ENCODE results near the gene TPGS2.
"Not testable (repeated sequence)": the region's sequence is repeated elsewhere in the genome, so short reads cannot be mapped to it uniquely, and the experiment has no call there.

TPGS2 gene

GRCh38 chr18:36826556-36826955, 2.2 kb downstream of the TPGS2 start:
- no peak for DNase-seq (ENCODE audit: low read depth in 1 of 2, low spot score in 1 of 2)

DNA sequence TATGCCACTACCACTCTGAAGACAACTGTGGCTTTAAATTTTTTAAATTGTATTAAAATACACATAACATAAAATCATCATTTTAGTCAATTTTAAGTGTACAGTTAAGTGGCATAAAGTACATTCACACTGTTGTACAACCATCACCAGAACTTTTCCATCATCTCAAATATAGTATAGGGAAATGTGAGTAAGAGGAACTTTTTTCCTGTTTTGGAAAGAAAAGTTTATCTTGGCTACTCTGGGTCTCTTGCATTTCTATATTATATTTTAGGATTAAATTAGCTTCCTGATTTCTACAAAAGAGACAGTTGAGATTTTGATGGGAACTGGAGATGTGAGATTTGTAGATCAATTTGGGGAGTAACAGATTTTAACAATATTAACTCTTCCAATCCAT, 3.3 kb downstream of the TPGS2 start:
- no peak for DNase-seq (ENCODE audit: low read depth in 1 of 2, low spot score in 1 of 2)

DNA sequence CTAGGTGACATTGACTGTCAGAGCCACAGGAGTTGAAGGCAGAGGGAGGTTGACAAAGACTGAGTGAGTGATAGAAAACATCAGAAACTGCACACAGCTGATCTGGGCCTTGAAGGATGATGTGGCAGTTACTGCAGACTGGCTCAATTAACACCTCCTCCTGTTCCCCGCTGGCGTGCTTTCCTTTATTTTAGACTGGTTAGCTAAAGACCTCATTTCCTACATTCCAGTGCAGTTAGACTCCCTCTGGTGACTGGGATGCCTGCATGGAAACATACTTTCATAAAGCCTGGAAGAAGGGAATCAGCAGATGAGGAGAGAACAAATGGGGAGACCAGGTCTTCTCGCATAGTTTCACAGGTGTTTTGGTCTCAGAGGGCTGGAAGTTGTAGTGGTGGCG, 7.1 kb downstream of the TPGS2 start:
- no peak for DNase-seq (ENCODE audit: low read depth in 1 of 2, low spot score in 1 of 2)

GRCh38 chr18:36819621-36820020, 9.2 kb downstream of the TPGS2 start:
- no peak for DNase-seq (ENCODE audit: low read depth in 1 of 2, low spot score in 1 of 2)

GRCh38 chr18:36818652-36819051, 10.2 kb downstream of the TPGS2 start:
- DNase-seq (ENCODE audit: low read depth in 1 of 2, low spot score in 1 of 2) = no peak

DNA sequence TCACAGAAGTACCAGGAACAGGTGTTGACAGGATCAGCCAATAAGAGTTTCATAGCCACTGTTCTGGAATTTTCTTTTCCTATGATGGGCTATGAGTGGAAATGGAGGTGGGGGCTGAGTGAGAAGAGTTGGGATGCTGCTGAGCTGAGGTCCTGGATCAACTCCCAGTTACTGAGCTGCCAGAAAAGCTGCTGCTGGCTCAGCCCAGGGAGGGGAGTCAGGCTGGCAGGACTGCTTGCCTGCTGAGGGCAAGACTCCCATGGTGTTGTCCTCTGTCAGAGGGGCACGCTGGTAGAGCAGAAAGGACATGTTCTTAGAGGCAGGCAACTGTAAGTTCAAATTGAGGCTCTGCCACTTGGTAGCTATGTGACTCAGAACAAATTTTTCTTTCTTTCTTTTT, 11.8 kb downstream of the TPGS2 start:
- no peak for DNase-seq (ENCODE audit: low read depth in 1 of 2, low spot score in 1 of 2)

DNA sequence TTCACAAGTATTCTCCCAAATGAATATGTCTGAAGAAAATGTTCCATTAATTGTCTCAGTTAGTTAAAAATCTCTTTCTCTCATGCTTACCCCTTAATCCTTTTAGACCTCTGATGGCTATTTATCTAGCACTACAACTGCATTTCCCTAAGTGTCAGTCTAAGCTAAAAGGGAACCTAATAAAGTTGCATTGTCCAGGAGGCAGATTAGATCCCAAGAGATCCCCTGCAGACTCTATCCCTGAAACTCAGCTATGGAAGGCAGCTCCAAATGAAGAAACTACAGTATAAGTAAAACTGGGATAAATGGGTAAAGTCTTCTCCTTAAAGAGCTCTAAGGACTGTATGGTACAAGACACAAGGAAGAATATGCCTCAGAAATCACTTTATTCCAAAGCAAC, 12.7 kb downstream of the TPGS2 start:
- not testable (repeated sequence) for DNase-seq (ENCODE audit: low read depth in 1 of 2, low spot score in 1 of 2)

- DNase-seq (ENCODE audit: low read depth in 1 of 2, low spot score in 1 of 2) = no peak
Observed at GRCh38 chr18:36814994-36815393, 13.8 kb downstream of the TPGS2 start.

- DNase-seq (ENCODE audit: low read depth in 1 of 2, low spot score in 1 of 2) = no peak
Observed at GRCh38 chr18:36813824-36814223, 15.0 kb downstream of the TPGS2 start.

- DNase-seq (ENCODE audit: low read depth in 1 of 2, low spot score in 1 of 2) = no peak
Observed at GRCh38 chr18:36813101-36813775, 15.6 kb downstream of the TPGS2 start.

- DNase-seq (ENCODE audit: low read depth in 1 of 2, low spot score in 1 of 2) = no peak
Observed at GRCh38 chr18:36812678-36813077, 16.1 kb downstream of the TPGS2 start.

- DNase-seq (ENCODE audit: low read depth in 1 of 2, low spot score in 1 of 2) = no peak
Observed at GRCh38 chr18:36811955-36812354, 16.8 kb downstream of the TPGS2 start.

- no peak for DNase-seq (ENCODE audit: low read depth in 1 of 2, low spot score in 1 of 2)
Observed at GRCh38 chr18:36811430-36811829, 17.4 kb downstream of the TPGS2 start.

DNA sequence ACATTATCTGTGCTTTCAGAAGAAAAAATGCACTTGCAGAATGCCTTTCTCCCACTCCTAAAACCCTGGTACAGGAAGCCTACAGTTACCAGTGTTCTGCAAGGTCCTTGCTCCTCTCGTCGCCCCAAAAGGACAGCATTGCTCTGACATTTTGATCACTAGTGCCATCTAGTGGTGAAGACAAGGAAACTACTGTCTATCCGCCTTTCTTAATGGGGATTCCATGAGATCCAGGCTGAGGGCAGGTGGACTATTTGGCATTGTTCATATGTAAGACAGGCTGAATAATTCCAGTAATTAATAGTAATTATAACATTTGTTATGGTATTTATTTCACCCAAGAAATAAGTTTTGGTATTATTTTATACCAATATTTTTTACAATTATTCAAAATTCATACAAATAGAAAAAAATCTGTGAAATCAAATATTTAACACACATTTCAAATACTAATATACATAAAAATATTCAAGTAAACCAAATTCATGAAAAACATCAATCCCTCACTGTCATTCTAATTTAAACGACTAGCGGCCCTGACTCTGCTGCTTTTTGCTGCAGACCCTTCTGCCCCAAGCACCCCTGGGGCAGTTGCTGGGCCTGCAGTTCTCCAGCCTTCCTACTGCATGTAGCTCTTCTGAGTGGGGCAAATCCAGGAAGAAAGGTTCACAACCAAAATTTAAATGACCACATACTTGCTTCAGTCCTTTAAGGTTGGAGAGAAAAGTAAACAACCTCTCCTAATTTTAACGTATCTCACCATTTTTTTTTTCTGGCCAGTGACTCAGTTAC, 19.0 kb downstream of the TPGS2 start:
- peak in 1 of 2 donors; percentile 5 for DNase-seq (ENCODE audit: low read depth in 1 of 2, low spot score in 1 of 2)

GRCh38 chr18:36808681-36809080, 20.1 kb downstream of the TPGS2 start:
- no peak for DNase-seq (ENCODE audit: low read depth in 1 of 2, low spot score in 1 of 2)

DNA sequence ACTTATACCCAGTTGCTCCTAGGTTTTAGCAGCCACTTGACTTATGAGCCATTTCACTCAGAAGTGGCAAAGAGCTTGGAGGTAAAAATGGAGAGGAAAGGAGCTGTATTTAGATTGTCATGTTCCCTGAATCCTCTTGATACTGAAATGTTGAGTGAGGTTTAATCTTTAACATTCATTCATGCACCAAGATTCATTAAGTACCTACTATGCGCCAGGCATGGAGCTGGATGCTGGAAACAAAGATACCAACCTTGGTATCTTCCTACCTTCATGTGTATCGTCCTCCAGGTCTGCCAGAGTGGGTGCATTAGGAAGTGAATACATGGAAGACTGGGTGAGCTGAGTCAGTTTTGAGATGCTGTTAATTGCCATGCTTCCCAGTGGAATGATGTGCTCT, 23.7 kb downstream of the TPGS2 start:
- no peak for DNase-seq (ENCODE audit: low read depth in 1 of 2, low spot score in 1 of 2)

- DNase-seq (ENCODE audit: low read depth in 1 of 2, low spot score in 1 of 2) = no peak
Observed at GRCh38 chr18:36798738-36799473, 29.9 kb downstream of the TPGS2 start.

- DNase-seq (ENCODE audit: low read depth in 1 of 2, low spot score in 1 of 2) = no peak
Observed at GRCh38 chr18:36792634-36793283, 36.0 kb downstream of the TPGS2 start.

GRCh38 chr18:36786686-36787085, 42.1 kb downstream of the TPGS2 start:
- no peak for DNase-seq (ENCODE audit: low read depth in 1 of 2, low spot score in 1 of 2)

DNA sequence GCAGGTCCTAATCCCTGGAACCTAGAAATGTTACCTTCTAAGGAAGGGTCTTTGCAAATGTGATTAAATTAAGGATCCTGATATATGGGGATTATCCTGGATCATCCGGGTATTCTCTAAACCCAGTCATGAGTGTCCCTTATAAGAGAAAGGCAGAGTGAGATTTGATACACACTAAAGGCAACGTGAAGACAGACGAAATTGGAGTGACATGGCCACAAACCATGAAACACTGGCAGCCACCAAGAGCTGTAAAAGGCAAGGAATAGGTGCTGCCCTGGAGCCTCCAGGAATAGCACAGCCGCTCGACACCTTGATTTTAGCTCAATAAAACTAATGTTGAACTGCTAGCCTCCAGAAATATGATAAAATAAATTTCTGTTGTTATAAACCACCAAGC, 45.0 kb downstream of the TPGS2 start:
- no peak for DNase-seq (ENCODE audit: low read depth in 1 of 2, low spot score in 1 of 2)

GRCh38 chr18:36782710-36783109, 46.1 kb downstream of the TPGS2 start:
- no peak for DNase-seq (ENCODE audit: low read depth in 1 of 2, low spot score in 1 of 2)

- DNase-seq (ENCODE audit: low read depth in 1 of 2, low spot score in 1 of 2) = no peak
Observed at GRCh38 chr18:36780748-36781147, 48.1 kb downstream of the TPGS2 start.

All from activated T-helper 1 cell treated with anti-CD3 and anti-CD28 coated beads, Interleukin-2, amount 50 U/mL, for 16 hours (primary cell).